IPS-18a (cell line): ENCODE measurements around the gene A4GNT.

Source experiments
- H3K27ac ChIP-seq: one replicate; pipeline ENCODE4 v1.5.1; 2013; ENCODE audit warnings: low read length
- H3K27me3 ChIP-seq: one replicate; pipeline ENCODE4 v1.6.1; 2013; ENCODE audit warnings: mild to moderate bottlenecking, low read length; ENCODE audit not compliant: control insufficient read depth, insufficient read depth
- H3K36me3 ChIP-seq: one replicate; pipeline ENCODE4 v1.6.1; 2013; ENCODE audit warnings: low read depth, low read length; ENCODE audit not compliant: control insufficient read depth
- H3K4me1 ChIP-seq: one replicate; pipeline ENCODE4 v1.6.1; 2013; ENCODE audit warnings: low read depth, low read length; ENCODE audit not compliant: control insufficient read depth
- H3K4me3 ChIP-seq: one replicate; pipeline ENCODE4 v1.5.1; 2013; ENCODE audit warnings: low read length
- H3K9ac ChIP-seq: one replicate; pipeline ENCODE4 v1.6.1; 2013; ENCODE audit warnings: mild to moderate bottlenecking, low read length, moderate library complexity
- H3K9me3 ChIP-seq: one replicate; pipeline ENCODE4 v1.6.1; 2013; ENCODE audit warnings: low read depth, low read length; ENCODE audit not compliant: control insufficient read depth

Gene A4GNT

DNA sequence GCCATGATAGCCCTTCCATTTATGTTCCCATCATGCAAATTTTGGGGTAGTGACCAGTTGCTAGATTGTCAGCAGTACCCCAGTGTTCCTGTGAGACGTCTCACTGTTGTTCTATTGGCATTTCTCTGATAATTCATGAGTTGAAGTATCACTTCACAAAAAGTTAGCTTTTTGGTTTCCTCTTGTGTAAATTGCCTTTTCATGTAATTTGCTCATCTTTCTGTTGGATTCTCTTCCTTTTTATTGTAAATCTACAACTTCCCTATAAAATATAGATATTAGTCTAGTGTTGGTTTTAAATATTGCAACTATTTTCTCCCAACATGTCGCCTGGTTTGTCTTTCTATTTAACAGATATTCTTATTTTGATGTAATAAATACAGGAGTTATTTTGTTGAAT, 7.5 kb upstream of the A4GNT start:
- no peak overlapping the region for H3K9ac ChIP-seq
- no peak overlapping the region for H3K27ac ChIP-seq
- no peaks in the 10 kb centered on the region for H3K9me3 ChIP-seq
- no peaks in the 10 kb centered on the region for H3K27me3 ChIP-seq
- no peak overlapping the region for H3K4me3 ChIP-seq
- no peaks in the 10 kb centered on the region for H3K4me1 ChIP-seq
- no peaks in the 10 kb centered on the region for H3K36me3 ChIP-seq

GRCh38 chr3:138137861-138138260, 5.7 kb upstream of the A4GNT start:
- Histone ChIP-seq H3K4me1 (no peaks in the 10 kb centered on the region), H3K9me3 (no peaks in the 10 kb centered on the region), H3K27me3 (no peaks in the 10 kb centered on the region), H3K4me3 (no peak overlapping the region), H3K9ac (no peak overlapping the region), H3K27ac (no peak overlapping the region), H3K36me3 (no peaks in the 10 kb centered on the region)

DNA sequence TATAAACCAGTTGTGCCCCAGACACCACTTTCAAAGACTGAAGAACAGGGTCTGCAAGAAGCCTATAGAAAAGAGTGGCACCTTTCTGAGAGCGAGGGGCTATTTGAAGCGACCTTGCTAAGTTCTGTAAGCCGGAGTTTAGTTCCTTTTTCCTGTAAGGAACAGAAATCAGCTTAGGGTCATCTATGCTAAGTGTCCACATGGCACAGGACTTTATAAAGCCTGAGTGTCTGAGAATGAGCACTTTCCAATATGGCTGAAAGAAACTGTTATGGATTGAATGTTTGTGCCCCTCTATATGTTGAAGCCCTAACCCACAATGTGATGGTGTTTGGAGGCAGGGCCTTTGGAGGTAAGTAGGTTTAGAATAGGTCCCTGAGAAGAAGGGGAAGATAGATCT, 4.0 kb upstream of the A4GNT start:
- Histone ChIP-seq H3K27me3 (no peaks in the 10 kb centered on the region), H3K4me3 (no peak overlapping the region), H3K27ac (no peak overlapping the region), H3K9me3 (no peaks in the 10 kb centered on the region), H3K36me3 (no peaks in the 10 kb centered on the region), H3K4me1 (no peaks in the 10 kb centered on the region), H3K9ac (no peak overlapping the region)

- Histone ChIP-seq H3K36me3 (no peaks in the 10 kb centered on the region), H3K4me3 (no peak overlapping the region), H3K27ac (no peak overlapping the region), H3K9me3 (no peaks in the 10 kb centered on the region), H3K27me3 (no peaks in the 10 kb centered on the region), H3K4me1 (no peaks in the 10 kb centered on the region), H3K9ac (no peak overlapping the region)
These were observed 3.6 kb upstream of the A4GNT start for GRCh38 chr3:138135833-138136194.

DNA sequence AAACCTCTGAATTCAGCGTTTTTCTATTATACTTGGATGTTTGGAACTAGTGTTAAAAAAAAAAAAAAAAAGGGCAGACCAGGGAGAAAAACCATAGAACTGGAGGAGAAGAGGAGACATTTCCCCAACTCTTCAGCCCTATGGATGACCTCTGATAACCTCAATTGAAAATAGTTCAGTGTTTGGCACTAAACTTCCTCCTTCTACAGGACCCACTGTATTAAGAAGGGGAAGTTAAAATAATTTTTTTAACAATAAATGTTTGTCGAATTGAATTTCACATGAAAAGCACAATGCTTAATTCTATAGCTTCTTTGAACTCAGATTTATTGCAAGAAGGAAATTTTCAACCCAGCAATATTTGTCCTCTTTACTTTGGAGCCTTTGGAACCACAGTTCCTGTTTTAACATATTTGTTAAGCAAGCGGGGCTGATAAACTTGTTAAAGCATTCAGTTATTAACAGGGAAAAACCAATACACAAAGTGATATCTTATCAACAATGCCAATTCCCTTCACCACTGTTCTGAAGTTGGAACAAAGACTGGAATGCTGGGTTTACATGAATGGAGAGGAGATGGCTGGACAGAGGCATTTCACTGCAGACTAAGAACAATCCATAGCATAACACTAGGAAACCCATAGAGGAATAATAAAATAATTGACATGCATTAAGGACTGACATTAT, 3.1 kb upstream of the A4GNT start:
- no peak overlapping the region for H3K4me3 ChIP-seq
- no peaks in the 10 kb centered on the region for H3K4me1 ChIP-seq
- no peak overlapping the region for H3K27ac ChIP-seq
- H3K9ac ChIP-seq: no peak overlapping the region
- no peaks in the 10 kb centered on the region for H3K36me3 ChIP-seq
- no peaks in the 10 kb centered on the region for H3K9me3 ChIP-seq
- H3K27me3 ChIP-seq: no peaks in the 10 kb centered on the region

DNA sequence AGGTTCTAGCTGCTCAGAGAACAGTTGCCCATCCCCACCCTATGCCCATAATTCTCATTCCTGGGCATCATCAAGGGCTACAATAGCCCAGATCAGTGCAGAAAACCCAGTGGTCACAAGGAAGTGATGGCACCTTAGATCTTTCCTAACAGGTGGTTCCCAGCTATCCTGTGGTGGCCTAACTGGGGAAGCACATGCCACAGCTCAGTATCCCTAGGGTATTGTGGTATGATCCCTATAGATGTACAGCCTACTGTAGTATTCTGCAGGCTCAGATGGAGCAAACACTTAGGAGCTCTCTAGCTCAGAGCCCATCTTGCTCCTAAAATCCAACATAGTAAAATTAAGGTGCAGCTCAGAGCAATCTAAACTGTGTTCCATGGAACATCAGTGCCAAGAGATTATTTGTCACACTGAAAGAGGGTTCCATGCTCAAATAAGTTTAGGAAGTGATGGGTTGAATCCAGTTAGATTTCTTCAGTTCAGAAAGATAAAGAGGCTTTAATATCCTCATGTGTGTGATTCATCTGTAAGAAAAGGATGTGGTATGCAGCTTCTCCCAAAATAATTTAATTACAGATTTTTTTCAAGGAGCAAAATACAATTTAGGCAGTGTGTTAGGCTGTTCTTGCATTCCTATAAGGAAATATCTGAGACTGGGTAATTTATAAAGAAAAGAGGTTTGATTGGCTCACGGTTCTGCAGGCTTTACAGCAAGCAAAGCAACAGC, 4.4 kb downstream of the A4GNT start:
- no peak overlapping the region for H3K9ac ChIP-seq
- no peaks in the 10 kb centered on the region for H3K27me3 ChIP-seq
- no peaks in the 10 kb centered on the region for H3K4me1 ChIP-seq
- H3K9me3 ChIP-seq: no peaks in the 10 kb centered on the region
- H3K4me3 ChIP-seq: no peak overlapping the region
- no peaks in the 10 kb centered on the region for H3K36me3 ChIP-seq
- H3K27ac ChIP-seq: no peak overlapping the region

DNA sequence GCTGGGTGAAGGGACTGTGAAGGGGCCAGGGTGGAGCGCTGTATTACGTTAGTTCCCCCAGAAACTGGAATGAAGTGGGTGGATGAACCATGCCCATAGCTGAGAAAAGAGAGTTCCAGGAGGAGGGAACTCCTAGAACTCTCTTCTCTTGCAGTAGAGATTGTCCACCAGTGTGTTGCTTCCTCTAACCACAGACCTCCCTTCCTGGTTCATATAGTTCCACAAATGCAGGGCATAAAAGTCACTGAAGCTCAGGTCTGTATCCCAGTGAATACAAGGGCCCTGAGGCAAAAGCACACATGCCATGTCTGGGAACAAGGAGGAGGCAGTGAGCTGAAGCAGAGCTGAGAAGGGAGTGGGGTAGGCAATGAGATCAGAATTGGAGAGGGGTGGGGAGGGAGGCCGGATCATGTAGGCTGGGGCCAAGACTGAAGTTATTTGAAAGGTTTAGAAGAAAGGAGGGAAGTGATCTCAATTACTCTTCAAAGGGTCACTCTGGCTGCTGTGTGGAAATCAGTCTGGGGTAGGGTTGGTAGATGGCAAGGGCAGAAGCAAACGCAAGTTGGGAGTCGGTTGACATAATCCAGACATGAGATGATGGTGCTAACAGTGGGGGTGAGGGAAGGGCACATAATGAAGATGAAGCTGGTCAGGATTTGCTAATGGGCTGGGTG, 6.5 kb downstream of the A4GNT start:
- H3K9ac ChIP-seq: no peak overlapping the region
- H3K36me3 ChIP-seq: no peaks in the 10 kb centered on the region
- no peaks in the 10 kb centered on the region for H3K9me3 ChIP-seq
- no peak overlapping the region for H3K27ac ChIP-seq
- H3K4me3 ChIP-seq: no peak overlapping the region
- H3K27me3 ChIP-seq: no peaks in the 10 kb centered on the region
- H3K4me1 ChIP-seq: no peaks in the 10 kb centered on the region

GRCh38 chr3:138124706-138125355, 7.4 kb downstream of the A4GNT start:
- no peak overlapping the region for H3K27ac ChIP-seq
- no peak overlapping the region for H3K9ac ChIP-seq
- H3K36me3 ChIP-seq: no peaks in the 10 kb centered on the region
- no peaks in the 10 kb centered on the region for H3K9me3 ChIP-seq
- H3K4me1 ChIP-seq: no peaks in the 10 kb centered on the region
- H3K27me3 ChIP-seq: no peaks in the 10 kb centered on the region
- H3K4me3 ChIP-seq: no peak overlapping the region

GRCh38 chr3:138124188-138124587, 8.0 kb downstream of the A4GNT start:
- Histone ChIP-seq H3K27ac (no peak overlapping the region), H3K4me1 (no peaks in the 10 kb centered on the region), H3K36me3 (no peaks in the 10 kb centered on the region), H3K9me3 (no peaks in the 10 kb centered on the region), H3K27me3 (no peaks in the 10 kb centered on the region), H3K9ac (no peak overlapping the region), H3K4me3 (no peak overlapping the region)

DNA sequence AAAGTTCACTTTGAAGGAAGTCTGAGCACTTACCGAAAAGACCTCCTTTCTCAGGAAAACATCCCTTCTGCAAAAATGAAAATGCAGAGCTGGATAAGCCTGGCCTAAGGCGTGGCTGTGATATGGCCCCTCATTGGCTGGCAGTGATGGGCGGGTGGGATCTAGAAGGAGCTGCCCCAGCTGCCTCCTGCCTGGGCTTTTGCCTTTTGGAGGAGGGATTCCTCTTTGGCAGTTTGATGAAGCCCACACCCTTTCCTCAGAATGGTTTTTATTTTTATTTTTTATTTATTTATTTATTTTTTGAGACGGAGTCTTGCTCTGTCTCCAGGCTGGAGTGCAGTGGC, 12.8 kb downstream of the A4GNT start:
- peaks cover 2% of the 10 kb centered on the region for H3K4me1 ChIP-seq
- H3K9ac ChIP-seq: no peak overlapping the region
- no peaks in the 10 kb centered on the region for H3K36me3 ChIP-seq
- H3K4me3 ChIP-seq: no peak overlapping the region
- H3K9me3 ChIP-seq: no peaks in the 10 kb centered on the region
- H3K27me3 ChIP-seq: no peaks in the 10 kb centered on the region
- H3K27ac ChIP-seq: no peak overlapping the region

DNA sequence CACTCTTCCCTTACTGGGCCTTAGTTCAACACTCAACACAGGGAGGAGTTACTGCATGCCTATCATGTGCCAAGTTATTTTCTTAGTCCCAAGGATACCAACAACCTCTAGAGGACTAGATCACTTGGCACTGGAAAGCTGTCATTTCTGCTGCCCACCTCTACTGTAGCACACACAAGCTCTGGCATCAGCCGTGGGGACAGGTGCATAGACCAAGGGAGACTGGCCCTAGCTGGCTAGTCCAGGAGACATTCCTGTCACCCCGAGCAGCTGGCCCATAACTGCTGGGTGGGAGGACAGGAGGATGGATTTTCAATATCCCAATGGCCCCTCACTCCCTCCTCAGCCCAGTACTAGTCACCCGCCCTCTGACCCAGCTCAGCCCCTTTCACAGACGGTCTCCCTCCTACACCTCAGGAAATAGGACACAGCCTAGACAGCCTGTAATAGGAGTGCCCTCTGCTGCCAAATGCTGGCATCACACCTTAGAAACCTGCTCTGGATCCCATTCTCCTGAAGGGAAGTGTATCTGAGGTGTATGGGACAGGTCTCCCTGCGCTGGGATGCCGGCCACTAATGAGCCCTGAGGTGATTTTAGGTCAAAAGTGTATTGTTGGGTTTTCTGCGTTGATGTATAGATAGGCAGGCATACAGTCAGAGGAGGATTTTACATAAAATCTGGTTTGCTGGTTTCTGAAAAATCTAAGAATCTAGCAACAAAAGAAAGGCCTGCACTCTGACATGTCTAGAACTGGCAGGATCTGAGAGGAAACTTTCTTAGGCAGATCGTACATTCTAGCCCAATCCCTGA, 13.4 kb downstream of the A4GNT start:
- H3K9ac ChIP-seq: no peak overlapping the region
- no peak overlapping the region for H3K27ac ChIP-seq
- H3K4me1 ChIP-seq: peaks cover 6% of the 10 kb centered on the region
- no peak overlapping the region for H3K4me3 ChIP-seq
- H3K9me3 ChIP-seq: no peaks in the 10 kb centered on the region
- no peaks in the 10 kb centered on the region for H3K27me3 ChIP-seq
- no peaks in the 10 kb centered on the region for H3K36me3 ChIP-seq
